GM21526 (cell line): ENCODE data around the gene SRRM4.
"Not testable (repeated sequence)": the region's sequence is repeated elsewhere in the genome, so short reads cannot be mapped to it uniquely, and the experiment has no call there.

ENCODE experiments used
- ATAC-seq: cut with Tn5 transposase; IDR thresholded peaks from one replicate; pipeline ENCODE4 v1.9.1; 2021; ENCODE audit warnings: moderate library complexity; ENCODE audit not compliant: unreplicated experiment, low FRiP score

Gene SRRM4

GRCh38 chr12:119008273-119008672 is 26.9 kb downstream of the SRRM4 start:
- not testable (repeated sequence) for ATAC-seq

- no peak for ATAC-seq
These were observed 27.4 kb downstream of the SRRM4 start for GRCh38 chr12:119008691-119009221.

- ATAC-seq: no peak
These were observed 29.9 kb downstream of the SRRM4 start for GRCh38 chr12:119011231-119011630.

- ATAC-seq: no peak
These were observed 30.8 kb downstream of the SRRM4 start for GRCh38 chr12:119012179-119012578.

GRCh38 chr12:119013023-119013422 is 31.7 kb downstream of the SRRM4 start:
- no peak for ATAC-seq

GRCh38 chr12:119014368-119014767 is 33.0 kb downstream of the SRRM4 start:
- no peak for ATAC-seq

- no peak for ATAC-seq
These were observed 35.4 kb downstream of the SRRM4 start for GRCh38 chr12:119016715-119017114.

- ATAC-seq: no peak
These were observed 37.8 kb downstream of the SRRM4 start for GRCh38 chr12:119019166-119019565.

GRCh38 chr12:119020406-119021360 is 39.3 kb downstream of the SRRM4 start:
- no peak for ATAC-seq

GRCh38 chr12:119024356-119024755 is 43.0 kb downstream of the SRRM4 start:
- ATAC-seq: no peak

- no peak for ATAC-seq
These were observed 44.4 kb downstream of the SRRM4 start for GRCh38 chr12:119025786-119026185.

GRCh38 chr12:119033332-119033731 is 52.0 kb downstream of the SRRM4 start:
- not testable (repeated sequence) for ATAC-seq

GRCh38 chr12:119036878-119037825 is 55.8 kb downstream of the SRRM4 start:
- no peak for ATAC-seq

- no peak for ATAC-seq
These were observed 62.8 kb downstream of the SRRM4 start for GRCh38 chr12:119044094-119044493.

- no peak for ATAC-seq
These were observed 66.3 kb downstream of the SRRM4 start for GRCh38 chr12:119047641-119048040.

- no peak for ATAC-seq
These were observed 69.3 kb downstream of the SRRM4 start for GRCh38 chr12:119050663-119051062.

- no peak for ATAC-seq
These were observed 70.1 kb downstream of the SRRM4 start for GRCh38 chr12:119051474-119051873.

- no peak for ATAC-seq
These were observed 70.7 kb downstream of the SRRM4 start for GRCh38 chr12:119052001-119052400.

- ATAC-seq: no peak
These were observed 74.6 kb downstream of the SRRM4 start for GRCh38 chr12:119055977-119056376.

GRCh38 chr12:119060847-119061796 is 79.8 kb downstream of the SRRM4 start:
- no peak for ATAC-seq
